ENCODE measurements around the gene PRKAR1B.

DNA sequence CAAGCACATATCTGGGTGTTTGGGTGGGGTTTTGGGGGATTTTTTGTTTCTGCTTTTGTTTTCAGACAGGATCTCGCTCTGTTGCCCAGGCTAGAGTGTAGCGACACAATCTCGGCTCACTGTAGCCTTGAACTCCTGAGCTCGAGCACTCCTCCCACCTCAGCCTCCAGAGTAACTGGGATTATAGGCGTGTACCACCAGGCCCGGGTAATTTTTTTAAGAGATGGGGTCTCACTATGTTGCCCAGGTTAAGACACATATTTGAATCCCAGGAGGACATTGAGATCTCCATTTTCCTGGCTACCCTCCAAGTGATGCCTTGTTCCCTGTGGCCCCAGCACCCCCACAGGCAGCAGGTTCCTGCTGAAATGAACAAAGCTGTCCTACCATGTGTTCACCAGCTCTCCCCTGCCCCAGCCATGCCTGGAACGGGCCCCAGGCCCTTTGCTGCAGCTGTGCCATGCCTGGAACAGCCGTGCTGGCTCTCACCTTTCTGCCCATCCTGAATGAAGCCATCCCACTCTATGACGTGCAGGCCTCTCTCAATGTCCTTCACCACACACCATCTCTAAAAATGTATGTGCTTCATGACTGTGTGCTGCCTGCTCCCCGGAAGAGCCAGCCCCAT lies 55.6 kb downstream of the PRKAR1B start:
- TF ChIP-seq POLR2A (IDR thresholded peaks at IDR 0.05; ENCODE audit: low read depth, low read length) (no peak), DPF2 (IDR thresholded peaks at IDR 0.05) (no peak), RFX5 (IDR thresholded peaks at IDR 0.05; ENCODE audit: low read depth, low read length) (no peak), JUNB (IDR thresholded peaks at IDR 0.05) (no peak), NBN (IDR thresholded peaks at IDR 0.05) (no peak)
- TF ChIP-seq, protein P1, sequence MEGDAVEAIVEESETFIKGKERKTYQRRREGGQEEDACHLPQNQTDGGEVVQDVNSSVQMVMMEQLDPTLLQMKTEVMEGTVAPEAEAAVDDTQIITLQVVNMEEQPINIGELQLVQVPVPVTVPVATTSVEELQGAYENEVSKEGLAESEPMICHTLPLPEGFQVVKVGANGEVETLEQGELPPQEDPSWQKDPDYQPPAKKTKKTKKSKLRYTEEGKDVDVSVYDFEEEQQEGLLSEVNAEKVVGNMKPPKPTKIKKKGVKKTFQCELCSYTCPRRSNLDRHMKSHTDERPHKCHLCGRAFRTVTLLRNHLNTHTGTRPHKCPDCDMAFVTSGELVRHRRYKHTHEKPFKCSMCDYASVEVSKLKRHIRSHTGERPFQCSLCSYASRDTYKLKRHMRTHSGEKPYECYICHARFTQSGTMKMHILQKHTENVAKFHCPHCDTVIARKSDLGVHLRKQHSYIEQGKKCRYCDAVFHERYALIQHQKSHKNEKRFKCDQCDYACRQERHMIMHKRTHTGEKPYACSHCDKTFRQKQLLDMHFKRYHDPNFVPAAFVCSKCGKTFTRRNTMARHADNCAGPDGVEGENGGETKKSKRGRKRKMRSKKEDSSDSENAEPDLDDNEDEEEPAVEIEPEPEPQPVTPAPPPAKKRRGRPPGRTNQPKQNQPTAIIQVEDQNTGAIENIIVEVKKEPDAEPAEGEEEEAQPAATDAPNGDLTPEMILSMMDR (IDR thresholded peaks at IDR 0.05 in 2 of 3, conservative IDR thresholded peaks at IDR 0.05 in 1 of 3; ENCODE audit: control insufficient read depth in 2 of 3, extremely low read depth in 1 of 3, insufficient read depth in 1 of 3, low read depth in 3 of 3, low read length in 3 of 3), result no peak

Data from GM12878 (cell line).